HG03045 (cell line): Measurements from ENCODE around the gene SLC22A3.
A peak's percentile ranks its signal among the peaks of the same experiment; 100 is the strongest.
"Not testable (repeated sequence)": the region's sequence is repeated elsewhere in the genome, so short reads cannot be mapped to it uniquely, and the experiment has no call there.

Source experiments
- ATAC-seq: cut with Tn5 transposase; IDR thresholded peaks from one replicate; pipeline ENCODE4 v1.9.1; 2021; ENCODE audit warnings: mild to moderate bottlenecking, moderate library complexity; ENCODE audit not compliant: unreplicated experiment

The SLC22A3 gene

DNA sequence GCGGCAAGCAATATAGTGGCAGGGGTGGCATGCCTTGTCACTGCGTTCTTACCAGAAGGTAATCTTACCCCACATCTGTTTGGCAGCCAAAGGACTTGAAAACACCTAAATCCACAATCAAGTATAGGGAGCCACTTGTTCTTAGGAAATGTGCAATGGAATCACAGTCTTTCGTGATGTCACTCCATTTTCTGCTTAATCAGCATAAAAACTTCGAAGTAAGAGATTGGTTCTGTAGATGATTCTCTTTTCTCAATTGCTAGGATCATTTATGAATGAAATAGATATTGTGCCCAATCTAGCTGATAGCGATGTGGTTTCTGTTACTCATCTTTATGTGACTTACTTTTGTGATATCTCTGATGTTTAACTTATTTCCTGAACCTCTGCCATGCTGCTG, 89.0 kb downstream of the SLC22A3 start:
- ATAC-seq, result no peak

DNA sequence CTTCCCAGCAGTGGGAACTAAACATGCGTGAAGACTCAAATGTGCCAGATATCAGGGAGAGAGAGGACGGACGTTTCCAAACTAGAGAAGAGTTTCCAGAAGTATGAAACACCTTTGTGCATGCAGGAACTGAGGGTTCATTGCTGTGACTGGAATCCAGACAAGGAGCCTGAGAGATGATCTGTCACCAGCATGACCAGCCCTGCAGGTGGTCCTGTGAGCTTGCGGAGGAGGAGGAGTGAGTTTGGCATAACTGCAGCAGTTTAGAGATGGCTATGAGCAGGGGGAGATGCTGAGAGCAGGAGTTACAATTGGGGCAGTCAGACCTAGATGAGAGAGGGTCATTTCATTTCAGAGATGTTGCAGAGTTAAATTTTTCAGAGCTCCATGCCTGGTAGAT, 89.6 kb downstream of the SLC22A3 start:
- no peak for ATAC-seq

- no peak for ATAC-seq
Observed at GRCh38 chr6:160438481-160438880, 90.3 kb downstream of the SLC22A3 start.

DNA sequence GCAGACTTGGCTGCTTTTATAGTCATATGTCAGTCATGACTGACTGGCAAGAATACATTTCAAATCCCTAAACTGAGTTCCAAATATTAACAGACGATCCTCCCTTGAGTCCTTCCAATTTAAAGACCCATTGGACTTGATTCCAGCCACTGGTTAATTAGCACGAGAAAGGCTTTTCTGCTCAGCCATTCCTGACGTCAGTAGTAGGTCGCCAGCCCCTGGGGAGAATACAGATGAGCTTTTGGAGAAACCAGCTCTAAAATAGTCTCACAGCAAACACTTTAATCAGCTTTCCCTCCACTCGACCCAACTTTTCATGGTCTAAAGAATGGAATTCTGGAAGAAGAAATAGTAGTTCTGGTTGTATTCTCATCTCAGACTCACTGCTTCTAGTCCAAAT, 91.6 kb downstream of the SLC22A3 start:
- no peak for ATAC-seq

GRCh38 chr6:160442151-160442550, 94.0 kb downstream of the SLC22A3 start:
- no peak for ATAC-seq

DNA sequence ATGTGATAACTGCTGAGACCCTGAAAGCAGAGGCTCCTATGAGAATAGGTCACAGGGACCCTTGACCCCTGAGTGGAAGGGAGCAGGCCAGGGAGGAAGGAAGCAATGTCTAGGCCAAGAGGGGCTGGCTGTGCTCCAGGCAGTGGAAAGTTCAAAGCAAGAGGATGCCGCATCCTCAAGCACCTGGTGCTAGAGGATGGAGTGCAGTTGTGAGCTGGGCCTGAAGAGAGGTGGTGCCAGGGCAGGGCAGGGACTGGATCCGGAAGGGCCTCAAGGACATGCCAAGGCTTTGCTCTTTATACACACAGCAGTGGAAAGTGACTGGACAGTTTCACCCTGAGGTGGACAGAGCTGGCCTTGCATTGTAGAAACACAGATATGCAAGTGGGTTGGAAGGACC, 97.0 kb downstream of the SLC22A3 start:
- no peak for ATAC-seq

DNA sequence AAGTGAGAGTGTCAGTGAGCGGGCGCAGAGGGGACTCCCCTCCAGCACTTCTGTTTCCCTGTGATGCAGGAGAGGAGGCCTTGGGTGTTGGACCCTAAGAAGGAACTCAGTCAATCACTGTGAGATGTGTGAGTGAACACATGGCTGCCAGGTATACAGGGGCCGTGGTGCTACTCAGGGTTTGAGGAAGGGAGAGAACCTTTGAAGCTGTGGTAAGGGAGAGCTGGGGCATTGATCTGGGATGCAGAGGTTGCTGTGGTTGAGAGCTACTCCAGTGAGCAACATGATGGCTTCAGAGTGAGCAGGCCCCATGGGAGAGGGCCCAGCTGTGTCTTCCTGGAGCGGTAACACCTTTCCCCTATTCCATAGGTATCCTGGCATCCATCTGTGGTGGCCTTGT, 99.2 kb downstream of the SLC22A3 start:
- no peak for ATAC-seq

GRCh38 chr6:160449787-160450186, 101.6 kb downstream of the SLC22A3 start:
- not testable (repeated sequence) for ATAC-seq

GRCh38 chr6:160450849-160451248, 102.7 kb downstream of the SLC22A3 start:
- ATAC-seq, result no peak

- no peak for ATAC-seq
Observed at GRCh38 chr6:160454303-160454702, 106.1 kb downstream of the SLC22A3 start.

DNA sequence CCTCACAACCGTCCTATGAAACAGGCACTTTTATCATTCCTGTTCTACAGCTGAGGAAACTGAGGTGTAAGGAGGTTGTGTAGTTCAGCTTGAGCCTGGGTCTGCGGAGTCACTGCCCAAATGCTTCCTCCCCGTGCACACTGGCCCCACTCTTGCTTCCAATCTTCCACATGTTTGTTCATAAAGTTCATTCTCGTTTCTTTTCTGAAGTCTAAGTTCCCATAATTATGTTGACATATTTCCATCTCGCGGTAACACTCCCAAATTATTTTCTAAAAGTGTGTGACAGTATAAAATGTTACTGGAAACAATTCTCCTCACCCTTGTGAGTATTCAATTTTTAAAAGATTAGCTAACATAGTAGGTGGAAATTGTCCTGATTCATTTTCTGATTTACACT, 106.9 kb downstream of the SLC22A3 start:
- ATAC-seq, result no peak

DNA sequence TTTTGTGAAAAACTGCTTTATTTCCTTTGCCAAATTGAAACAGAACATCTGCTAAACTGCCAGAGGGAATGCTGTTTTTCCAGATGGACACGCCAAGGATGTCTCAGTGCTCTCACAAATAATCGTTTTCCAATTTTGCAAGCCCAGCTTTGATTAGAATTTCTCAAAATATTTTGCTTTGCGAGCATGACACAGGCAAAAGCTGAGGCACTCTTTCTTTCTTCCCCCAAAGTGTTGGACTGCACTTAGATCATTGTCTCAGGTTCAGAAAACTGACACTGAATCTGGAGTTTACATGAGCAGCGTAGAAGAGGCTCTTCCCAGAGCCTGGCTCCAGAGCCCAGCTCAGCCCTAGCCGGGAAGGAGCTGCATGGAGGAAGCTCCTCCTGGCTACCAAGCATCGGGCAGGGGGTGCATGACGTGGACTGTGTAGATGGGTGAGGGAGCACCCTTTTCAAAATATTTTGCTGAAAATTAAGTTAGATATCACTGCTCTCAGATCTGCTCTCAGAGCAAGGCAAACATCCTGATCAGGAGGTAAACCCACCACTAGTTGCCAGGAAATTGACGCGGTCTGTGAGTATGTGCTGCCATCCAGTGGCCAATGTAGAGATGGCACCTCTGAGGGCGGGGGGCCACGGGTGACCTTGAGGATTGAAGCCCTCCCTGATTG, 107.5 kb downstream of the SLC22A3 start:
- peak; percentile 62 for ATAC-seq

DNA sequence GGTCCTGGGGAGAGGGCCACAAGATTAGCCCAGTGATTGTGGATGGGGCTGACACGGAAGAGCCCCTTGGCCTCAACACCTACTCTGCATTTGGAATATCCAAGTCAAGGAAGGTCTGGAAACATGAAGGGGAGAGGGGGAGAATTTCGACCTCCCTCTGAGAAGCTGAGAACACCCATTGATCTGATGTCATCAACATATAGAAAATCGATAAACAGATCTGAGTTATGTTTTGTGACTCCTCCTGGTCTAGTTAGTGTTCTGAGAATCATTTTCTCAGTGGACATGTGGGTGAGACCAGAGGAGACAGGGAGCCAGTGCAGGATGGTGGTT, 108.0 kb downstream of the SLC22A3 start:
- ATAC-seq, result no peak

DNA sequence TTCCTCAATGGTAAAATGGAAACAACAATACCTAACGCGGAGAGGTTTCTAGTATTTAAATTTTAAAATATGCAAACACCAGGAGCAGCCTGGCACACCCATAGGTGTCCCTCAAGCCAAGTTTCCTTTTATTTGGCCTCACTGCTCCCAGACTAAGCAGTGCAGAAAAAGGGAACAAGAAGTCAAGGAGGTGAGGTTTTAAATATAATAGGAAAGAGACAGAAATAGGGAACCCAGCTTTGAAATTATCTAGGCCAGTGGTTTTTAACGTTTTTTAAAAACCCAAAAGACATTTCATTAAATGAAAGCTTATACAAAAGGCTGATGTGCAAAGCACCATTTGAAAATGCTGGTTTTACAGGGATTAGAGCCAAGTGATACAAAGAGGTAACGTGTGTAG, 109.6 kb downstream of the SLC22A3 start:
- no peak for ATAC-seq

DNA sequence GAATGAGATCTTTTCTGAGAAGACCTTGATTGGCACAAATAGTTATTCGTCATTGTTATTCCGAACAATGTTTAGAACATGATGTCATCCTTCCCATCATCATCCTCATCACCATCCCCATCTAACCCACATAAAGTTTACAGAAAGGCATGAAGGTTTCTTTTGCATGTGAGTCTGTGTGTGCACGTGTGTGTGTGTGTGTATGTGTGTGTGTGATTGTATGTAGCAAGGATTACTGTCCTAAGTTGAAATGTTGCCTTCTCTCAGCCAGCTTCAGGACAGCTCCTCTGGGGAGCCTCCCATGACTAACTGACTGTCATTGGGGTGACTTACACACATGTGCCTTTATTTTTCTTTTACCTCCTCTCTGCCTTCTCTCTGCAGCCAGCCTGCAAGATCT, 113.5 kb downstream of the SLC22A3 start:
- ATAC-seq, result no peak

DNA sequence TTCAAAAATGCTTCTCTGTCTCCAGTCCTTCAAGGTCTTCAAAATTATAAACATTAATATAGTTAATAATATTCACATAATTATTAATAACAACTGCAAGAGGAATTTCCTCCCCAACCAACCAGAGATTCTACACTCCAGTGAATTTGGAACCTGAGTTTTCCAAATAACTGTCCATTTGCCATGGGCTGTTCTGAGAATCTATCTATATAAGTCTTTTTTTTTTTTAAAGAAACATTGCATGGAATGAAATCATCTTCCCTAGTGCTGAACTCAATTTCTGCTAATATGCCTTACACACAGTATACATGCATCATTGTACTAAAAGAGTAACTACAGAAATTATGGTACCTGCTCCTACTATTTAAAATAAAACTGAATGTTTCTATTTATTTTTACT, 113.9 kb downstream of the SLC22A3 start:
- no peak for ATAC-seq

DNA sequence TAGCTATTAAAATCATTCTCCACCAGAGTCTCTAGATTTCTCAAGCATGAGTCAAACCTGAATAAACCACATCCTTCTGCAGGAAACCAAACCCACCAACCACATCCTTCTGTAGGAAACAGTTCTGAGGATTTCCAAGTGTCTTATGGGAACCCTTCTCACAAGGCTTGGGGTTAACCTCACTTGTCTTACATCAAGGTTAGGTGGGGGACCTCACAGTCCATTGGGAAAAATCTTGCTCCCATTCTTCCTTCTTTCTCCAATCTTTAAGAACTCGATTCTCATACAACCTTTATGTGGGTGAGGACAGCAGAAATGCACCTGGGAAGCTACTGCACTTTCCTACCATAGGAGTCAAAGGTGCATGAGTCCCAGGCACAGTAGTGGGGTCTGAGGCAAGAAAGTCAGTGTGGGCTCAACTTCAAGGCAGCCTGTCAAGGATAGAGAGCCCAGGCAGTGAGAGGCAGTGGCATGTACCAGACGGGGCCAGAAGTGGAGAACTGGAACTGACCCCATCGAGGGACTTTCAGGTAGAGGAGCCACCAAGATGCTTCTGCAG, 114.5 kb downstream of the SLC22A3 start:
- no peak for ATAC-seq

GRCh38 chr6:160464744-160465143, 116.6 kb downstream of the SLC22A3 start:
- ATAC-seq, result no peak

- not testable (repeated sequence) for ATAC-seq
Observed at GRCh38 chr6:160467261-160467871, 119.2 kb downstream of the SLC22A3 start.

- ATAC-seq, result no peak
Observed at GRCh38 chr6:160469153-160469552, 121.0 kb downstream of the SLC22A3 start.

- not testable (repeated sequence) for ATAC-seq
Observed at GRCh38 chr6:160476056-160476455, 127.9 kb downstream of the SLC22A3 start.

DNA sequence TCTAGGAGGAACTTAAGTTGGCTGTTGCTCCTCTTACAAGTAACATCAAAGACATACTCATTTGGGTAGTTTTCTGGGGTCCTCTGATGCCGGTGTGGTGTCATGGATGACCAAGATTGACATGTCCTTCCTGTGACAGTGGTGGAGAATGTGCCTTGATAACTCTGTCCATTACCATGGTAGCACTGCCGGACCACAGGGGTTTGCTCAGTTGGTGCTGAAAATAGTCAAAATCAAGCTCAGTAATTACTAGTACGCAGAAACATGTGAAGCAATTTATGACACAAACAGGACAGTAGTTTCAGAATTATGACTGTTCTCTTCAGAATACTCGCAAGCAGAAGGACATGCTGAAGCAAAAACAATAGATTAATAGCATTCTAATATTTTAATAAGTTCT, 128.9 kb downstream of the SLC22A3 start:
- ATAC-seq, result not testable (repeated sequence)

DNA sequence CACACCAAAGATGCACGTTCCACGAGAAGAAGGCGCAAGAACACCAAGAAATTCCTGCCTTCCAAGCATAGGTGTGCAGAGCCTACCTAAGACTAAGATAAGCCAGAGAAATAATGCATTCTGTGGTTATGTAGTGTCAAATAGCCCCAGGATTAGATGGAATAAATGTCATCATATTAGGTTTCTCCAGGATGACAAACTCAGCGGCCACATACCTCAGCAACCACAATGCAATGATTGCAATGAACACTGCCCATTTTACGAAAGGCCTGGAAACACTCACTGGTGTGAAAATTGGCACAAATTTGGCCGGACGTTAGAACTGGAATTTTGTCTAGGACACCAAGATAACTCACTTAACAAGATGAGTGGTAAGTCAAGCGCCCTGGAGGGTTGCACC, 129.7 kb downstream of the SLC22A3 start:
- ATAC-seq, result no peak
